AML-193 (cell line): ENCODE data around the gene BBLN.
"Not testable (repeated sequence)": the region's sequence is repeated elsewhere in the genome, so short reads cannot be mapped to it uniquely, and the experiment has no call there.

Experiments
- DNase-seq, 2 experiments: peaks; one replicate each; lab custom pipeline; 2025; lab: John Stamatoyannopoulos, UW

Gene BBLN

DNA sequence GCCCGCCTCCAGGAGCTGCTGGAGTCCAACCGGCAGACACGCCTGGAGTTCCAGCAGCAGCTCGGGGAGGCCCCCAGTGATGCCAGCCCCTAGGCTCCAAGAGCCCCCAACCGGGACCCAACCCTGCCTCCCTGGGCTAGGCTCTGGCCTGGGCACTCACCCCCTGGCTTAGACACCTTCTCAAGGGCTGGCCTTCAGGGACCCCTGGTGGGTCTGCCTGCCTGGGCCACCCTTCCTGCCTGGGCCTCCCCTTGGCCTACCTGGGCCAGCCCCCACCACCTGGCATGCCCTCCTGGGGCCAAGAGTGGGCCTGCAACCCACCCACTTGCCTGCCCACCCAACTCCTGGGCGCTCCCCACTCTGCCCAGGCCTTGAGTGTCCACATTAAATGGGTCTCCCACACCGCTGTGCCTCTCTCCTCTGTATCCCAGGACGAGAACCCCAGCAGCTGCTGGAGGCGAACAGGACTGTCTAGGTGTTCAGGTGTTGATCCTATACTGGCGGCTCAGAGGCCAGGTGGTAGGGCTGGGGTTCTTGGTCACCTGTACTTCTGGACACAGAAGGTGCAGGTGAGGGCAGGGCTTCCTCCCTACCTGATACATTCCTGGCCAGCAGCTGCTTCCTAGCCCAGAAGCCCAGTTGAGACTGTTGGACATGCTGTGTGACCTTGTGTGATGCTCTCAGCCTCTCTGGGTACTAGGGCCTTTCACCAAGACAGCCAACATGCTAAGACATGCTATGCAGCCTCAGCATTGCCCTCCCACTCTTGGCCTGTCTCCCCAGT, 3.6 kb downstream of the BBLN start:
- DNase-seq = no peak

DNA sequence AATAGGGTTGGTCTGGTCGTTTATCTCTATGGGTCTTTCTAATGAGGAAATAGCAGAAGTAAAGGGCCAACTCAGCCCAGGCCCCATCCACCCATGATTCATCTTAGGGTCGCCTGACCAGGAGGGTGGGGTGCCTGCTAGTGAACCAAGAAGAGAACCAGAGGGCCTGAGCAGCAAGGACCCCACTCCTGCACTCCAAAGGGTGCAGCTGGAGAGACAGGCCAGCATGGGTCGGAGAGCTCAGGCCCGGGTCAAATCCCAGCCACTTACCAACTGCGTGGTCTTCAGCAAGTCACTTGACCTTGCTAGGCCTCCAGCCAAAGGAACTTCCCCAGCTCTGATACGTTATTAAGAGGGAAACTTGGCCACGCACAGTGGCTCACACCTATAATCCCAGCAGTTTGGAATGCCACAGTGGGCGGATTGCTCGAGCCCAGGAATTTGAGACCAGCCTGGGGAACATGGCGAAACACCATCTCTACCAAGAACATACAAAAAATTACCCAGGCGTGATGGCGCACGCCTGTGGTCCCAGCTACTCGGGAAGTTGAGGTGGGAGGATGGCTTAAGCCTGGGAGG, 4.3 kb downstream of the BBLN start:
- DNase-seq = no peak

DNA sequence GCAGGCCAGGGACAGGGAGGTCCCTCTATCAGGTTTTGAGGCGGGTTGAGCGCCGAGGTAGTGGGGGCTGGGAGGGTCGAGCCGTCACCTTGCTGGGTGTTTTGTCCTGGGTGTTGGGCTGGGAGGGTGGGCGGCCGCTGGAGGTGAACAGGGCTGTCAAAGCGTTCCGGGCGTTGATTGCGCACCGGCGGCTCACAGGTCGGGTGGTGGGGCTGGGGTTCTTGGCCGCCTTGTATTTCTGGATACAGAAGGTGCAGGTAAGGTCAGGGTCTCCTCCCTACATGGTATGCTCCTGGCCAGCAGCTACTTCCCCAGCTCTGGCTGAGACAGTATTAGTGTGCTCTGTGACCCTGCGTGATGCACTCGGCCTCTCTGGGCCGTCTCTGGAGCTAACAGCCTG, 6.1 kb downstream of the BBLN start:
- DNase-seq = no peak

DNA sequence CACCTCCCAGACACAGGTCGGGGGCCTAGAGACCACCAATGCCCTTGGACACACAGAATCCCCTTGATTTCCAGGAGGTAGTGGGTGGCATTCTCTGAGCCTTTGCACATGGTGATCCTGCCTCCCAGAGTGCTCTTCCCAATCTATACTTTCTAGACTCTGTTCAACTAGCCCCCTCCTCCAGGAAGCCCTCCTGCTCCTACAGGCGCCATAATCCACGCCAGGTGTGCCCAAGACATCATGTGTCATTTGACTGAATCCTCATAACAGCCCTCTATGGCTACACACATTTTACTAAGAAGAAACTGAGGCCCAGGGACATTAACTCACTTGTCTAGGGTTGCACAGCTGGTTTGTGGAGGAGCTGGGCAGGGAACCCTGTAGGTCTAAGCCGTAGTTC, 7.1 kb downstream of the BBLN start:
- DNase-seq = no peak

DNA sequence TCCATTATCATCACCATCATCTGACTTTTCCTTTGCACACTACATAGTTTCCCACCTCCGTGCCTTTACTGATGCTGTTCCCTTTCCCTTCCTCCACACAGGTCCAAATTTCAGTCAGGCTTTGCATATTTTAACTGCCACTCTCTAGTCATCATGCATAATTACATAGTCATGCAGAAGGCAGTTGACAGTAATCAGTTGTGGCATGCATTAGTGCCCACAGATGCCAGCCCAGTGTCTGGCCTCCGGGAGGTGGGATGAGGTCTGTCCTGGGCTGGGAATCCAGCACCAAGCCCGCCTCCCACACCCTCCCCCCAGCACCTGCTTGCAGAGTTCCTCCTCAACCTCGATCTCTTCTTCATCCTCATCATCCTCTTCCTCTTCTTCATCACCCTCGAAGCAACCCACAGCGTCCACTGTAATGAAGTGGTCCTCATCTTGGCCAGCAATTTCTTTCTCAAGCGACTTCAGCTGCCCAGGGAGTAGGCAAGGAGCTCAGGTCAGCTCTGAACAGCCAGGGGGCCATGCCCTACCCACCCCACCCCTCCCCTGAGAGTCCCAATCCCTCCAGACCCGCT, 8.8 kb downstream of the BBLN start:
- no peak for DNase-seq

DNA sequence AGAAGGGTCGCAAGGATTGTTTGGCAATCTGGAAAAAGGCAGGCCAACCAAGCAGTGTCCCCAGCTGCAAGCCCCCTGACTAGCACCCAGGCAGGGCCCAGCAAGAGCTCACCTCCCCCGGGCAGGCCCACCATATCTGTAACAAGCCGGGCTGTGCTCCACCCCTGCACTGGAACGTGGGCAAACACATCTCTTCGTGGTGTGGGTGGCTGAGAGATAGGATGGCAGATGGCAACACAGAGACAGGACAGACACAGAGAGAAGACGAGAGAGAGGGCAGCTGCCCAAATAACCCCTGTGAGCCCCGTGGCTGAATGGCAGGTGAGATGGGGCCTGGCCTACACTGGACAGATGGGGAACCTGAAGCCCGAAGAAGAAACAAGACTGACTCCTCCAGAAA, 9.4 kb downstream of the BBLN start:
- DNase-seq = no peak

DNA sequence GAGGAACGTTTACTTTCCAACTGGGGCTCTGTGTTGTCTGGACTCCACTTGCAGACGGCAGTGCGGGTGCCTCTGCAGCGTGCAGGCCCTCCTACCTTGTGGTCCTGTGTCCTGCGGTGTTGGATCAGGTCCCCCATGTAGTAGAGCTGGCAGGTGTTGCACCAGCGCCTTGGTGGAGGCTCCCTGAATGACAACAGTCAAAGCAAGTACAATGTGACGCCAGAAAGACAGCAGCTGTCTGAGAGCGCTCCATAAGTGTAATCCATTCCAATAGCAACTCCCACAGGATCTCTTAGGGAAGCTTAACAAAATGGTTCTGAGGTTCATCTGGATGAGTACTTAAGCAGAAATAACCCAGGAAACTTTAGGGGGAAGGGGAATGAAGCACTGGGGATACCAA, 9.9 kb downstream of the BBLN start:
- DNase-seq = no peak

DNA sequence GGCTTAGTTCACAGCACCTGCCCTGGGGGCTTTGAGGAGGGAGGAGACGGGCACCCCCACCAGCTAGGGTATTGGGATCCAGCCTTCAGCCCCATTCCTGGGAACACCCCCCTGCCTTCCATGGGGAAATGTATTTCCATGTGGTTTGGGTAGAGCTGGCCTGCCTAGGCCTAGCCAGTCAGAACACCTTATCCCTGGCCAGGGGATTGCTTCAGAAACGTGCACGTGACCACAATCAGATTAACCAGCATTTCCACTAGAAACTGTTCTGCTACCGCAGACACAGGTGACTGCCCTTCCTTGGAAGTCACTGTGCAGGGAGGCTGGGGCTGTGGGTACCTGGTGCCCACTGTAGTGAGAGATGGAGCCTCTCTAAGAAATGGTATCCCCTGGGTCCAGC, 14.0 kb downstream of the BBLN start:
- no peak for DNase-seq

DNA sequence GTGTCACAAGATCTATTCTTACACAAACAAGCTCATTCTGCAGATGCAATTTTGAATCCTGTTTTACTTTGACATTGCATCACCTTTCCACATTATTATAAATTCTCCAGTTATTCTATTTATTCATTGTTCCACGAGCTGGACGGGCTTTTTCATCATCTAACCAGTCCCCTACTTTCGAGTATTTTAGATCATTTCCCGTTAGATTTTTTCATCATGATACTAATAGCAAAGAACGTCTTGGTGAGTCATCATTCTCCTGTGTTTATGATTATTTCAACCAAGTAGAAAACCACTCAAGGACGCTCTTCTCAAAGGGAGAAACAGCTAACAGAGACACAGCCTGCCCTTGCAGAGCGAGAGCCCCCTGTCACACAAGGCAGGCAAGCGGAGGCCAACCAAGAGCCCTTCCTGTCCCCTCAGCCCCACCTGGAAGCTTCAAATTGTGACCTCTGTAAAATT, 15.1 kb downstream of the BBLN start:
- DNase-seq = no peak

DNA sequence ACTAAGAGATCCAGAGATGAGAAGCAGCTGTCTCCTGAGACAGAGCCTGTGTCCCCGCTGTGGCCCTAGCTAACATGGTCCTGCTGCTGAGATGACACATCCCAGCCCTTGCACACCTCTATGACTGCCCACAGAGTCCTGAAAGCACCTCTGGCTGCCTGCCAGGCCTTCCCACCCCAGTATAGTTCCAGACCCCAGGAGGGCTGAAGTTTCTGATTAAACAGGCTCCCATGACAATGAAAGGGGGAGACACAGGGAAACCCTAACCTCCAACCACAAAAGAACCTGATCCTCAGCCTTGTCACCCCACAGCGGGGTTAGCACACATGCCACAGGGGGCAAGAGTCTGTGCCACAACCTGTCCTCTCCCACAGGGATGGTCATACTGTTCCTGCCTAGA, 15.7 kb downstream of the BBLN start:
- no peak for DNase-seq

DNA sequence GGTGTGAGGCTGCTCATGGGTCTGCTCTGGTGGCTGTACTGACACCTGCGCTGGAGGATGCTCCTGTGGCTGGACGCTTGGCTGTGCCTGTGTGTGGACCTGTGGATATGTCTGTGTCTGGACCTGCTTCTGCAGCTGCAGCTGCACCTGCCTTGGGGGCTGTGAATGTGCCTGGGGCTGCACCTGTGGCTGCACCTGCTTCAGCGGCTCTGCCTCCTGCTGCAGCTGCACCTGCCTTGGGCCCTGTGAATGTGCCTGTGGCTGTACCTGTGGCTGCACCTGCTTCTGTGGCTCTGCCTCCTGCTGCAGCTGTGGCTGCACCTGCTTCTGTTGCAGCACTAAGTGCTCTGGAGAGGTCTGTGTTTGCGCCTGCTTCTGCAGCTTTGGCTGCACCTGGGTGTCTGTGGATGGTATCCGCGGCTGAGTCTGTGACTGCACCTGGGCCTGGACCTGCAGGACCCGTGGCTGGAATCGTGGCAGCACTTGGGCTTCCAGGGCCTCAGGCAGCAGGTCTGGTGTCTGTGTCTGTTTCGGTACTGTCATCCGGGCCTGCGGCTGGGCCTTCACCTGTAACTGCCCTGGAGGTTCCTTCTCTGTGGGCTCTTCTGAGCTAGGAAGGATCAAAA, 18.9 kb downstream of the BBLN start:
- no peak for DNase-seq

DNA sequence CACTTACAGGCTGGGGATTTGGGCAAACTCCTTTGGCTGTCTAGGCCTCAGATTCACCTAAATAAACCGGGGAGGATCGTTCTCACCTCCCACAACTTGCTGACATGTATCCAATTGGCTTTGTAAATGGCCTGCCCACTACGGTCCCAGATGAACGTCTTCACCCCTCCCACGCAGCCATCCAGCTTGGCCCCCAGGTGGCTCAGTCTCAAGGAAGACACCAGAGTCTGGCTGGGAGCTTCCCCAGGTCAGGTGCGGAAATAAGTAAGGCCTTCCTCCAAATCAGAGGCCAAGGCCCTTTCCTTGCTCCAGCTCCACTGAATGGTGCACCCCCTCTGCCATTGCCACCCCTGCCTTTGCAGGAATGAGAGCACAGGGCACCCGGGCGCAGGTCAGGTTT, 19.9 kb downstream of the BBLN start:
- no peak for DNase-seq

DNA sequence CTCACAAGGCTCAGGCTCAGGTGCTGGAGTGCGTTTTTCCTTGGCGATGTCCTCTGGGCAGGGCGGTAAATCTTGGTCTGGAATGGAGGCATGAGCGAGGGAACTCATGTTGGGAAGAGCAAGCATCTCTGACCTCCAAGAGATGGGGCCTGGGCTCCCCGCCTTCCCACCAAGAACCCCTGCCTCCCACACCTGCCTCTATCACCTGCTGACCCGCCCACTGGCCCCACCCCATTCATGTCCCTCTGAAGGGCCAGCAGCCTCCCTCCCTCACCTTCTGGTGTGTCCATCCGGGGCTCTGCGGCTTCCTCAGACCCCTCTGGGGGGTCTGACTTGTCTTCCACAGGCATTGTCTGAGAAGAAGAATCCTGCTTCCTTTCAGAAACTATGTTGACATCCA, 20.4 kb downstream of the BBLN start:
- no peak for DNase-seq

DNA sequence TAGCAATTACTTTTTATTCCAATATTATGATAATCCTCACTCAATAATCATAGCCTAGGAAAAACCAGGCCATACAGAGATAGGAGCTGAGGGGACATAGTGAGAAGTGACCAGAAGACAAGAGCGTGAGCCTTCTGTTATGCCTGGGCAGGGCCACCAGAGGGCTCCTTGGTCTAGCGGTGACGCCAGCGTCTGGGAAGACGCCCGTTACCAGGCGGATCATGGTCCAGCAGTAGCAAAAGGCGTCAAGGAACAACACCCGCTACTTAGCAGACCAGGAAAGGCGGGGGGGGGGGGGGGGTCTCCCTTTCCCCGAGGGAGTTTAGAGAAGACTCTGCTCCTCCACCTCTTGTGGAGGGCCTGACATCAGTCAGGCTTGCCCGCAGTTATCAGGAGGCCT, 21.4 kb downstream of the BBLN start:
- DNase-seq = not testable (repeated sequence)

DNA sequence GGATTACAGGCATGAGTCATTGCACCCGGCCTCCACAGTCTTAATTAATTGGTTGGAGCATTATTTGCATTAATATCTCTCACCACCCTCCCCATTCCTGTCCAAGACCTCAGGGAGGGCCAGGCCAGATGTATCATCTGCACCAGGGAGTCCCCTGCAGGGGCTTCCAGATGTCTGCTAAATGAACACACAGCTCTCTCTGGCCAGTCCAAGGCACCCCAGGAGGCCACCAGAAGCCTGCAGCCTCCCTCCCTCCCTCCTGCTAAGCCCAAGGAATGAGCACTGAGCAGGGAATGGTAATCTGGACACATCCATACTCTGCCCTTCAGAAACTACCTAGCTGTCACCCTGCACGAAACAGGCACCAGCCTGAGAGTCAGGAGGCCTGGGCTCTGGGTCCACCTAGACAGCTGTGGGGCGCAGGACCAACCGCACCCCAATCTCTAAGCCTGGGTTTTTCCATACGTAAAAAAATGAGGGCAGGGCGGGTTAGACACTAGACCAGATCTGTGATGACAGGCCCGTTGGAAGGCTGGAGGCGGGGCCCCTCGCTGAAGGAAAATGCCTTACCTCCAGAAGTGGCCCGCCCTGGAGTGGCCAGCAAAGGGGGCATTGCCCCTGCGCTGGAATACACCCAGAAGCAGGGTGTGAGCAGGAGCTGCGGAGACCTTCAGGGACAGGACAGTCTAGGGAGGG, 23.0 kb downstream of the BBLN start:
- no peak for DNase-seq

DNA sequence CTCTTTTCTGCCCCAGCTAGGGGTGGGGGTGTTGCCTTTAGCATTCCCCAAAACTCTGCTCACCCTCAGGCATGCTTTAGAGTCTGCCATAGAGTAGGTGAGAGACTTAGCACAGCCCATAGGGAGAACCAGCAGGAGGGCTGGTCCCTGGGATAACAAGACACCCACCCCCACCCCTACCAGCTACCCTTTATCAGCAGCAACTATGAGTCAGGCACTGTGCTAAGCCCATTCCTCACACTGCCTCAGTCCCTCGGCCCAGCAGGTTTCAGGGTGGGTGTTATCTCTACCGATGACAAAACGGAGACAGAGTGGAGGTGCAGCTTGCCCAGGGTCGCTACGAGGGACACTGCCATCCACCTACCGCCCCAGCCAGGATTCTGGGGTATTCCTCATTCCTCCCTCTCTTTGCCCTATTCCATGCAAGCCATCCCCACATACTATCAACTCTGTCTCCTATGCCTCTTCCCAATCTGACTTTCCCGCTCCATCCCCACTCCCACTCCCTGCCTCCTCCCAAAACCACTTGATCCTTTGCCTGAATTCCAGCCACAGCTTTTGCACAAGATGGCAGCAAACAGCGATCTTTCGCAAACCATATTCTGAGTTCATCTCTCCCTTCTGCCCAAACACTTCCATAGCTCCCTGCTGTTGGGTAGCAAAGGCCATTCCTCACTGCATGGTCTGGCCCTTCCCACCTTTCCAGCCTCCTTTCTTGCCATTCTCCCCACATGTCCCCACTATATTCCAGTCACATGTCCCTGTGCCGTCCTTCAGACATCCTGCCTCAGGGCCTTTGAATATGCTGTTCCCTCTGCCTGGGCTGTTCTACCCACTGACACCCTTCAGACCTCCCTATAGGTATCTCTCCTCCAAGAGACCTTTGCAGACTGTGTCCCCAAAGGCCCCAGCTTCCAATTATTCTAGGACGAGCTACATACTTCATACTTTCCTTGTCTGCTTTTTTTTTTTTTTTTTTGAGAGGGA, 26.2 kb downstream of the BBLN start:
- no peak for DNase-seq

DNA sequence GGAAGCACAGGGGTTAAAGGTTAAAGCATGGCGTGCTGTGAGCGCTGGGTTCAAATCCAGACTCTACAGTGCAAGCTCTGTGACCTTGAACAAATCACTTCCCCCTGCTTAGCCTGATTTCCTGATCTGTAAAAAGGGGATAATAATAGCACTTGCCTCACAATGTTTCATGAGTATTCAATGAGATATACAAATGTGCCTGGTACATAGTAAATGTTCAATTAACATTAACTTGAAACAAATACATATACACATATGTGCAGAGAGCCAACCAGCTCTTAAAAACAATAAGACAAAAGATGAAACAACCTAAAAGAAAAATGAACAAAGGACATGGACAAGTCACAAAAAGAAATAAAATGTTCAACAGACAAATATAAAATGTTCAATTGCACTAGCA, 27.3 kb downstream of the BBLN start:
- DNase-seq = no peak

DNA sequence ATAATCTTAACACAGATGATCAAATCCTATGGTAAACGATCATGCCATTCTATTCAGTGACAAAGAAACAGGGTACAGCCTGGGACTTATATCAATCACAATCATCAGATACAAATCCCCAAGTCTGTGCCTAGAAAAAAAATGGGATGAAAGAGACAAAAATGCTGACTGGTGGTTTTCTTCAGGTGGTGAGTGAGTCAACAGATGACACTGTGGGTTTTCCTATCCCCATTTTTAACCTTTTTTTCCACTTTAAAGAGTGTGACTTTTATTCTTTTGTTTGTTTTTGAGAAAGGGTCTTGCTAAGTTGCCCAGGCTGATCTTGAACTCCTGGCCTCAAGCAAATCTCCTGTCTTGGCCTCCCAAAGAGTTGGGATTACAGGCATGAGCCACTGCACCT, 28.1 kb downstream of the BBLN start:
- no peak for DNase-seq

DNA sequence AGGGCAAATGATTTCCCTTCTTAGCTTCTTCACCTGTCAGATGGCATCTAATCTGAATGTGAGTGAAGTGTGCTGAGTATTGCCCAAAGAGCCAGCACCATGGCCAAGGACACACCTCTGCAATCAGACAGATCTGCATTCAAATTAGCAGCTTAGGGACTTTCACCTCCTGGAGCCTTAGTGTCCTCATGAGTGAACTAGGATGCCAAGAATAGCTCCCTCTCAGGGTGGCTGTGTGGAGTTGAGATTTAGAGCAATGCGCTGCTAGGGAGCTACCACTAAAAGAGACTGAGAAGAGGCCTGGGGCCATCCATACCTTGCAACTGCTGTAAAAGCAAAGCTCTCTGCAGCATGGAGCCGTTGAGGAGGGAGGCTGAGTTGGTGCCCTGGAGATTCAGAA, 29.9 kb downstream of the BBLN start:
- no peak for DNase-seq

DNA sequence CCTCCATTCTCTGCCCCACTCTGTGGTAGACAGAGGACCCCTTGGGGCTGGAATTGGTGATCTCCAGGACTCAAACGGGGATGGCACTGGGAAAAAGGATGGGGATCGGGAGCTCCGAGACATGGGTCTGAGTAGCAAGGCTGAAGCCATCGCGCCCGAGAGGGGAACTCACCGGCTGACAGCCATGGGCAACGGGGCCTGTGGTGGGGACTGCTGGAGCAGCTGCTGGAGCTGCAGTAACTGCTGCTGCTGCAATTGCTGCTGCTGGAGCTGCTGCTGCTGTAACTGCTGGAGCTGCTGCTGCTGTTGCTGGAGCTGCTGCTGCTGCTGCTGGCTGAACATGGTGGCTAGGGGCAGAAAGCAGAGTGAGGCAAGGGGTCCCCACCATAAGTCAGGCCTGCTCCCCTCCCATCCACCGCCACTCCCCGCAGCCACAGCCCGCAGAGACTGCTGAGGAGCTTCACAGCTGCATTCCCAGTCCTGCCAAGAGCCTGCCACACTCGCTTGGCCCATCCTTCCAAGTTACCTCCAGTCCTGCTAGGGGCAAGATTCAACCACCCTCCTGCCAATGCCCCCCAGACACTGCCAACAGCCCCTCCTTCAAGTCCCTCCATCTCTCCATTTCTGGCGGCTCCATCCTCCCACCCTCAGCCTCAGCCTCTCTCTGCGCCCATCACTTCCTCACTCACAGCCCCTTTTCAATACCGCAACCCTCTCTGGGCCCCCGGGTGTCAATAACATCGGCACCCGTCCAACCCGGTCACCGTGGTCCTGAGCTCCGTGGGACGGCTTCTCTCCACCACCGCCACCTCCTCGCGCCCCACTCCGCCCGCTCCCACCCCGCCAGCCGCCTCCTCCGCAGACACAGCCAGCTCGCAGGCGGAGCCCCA, 30.7 kb downstream of the BBLN start:
- DNase-seq = no peak
